ENCODE measurements around the gene ZFPM1.
"Not testable (repeated sequence)": the region's sequence is repeated elsewhere in the genome, so short reads cannot be mapped to it uniquely, and the experiment has no call there.

ZFPM1 gene

DNA sequence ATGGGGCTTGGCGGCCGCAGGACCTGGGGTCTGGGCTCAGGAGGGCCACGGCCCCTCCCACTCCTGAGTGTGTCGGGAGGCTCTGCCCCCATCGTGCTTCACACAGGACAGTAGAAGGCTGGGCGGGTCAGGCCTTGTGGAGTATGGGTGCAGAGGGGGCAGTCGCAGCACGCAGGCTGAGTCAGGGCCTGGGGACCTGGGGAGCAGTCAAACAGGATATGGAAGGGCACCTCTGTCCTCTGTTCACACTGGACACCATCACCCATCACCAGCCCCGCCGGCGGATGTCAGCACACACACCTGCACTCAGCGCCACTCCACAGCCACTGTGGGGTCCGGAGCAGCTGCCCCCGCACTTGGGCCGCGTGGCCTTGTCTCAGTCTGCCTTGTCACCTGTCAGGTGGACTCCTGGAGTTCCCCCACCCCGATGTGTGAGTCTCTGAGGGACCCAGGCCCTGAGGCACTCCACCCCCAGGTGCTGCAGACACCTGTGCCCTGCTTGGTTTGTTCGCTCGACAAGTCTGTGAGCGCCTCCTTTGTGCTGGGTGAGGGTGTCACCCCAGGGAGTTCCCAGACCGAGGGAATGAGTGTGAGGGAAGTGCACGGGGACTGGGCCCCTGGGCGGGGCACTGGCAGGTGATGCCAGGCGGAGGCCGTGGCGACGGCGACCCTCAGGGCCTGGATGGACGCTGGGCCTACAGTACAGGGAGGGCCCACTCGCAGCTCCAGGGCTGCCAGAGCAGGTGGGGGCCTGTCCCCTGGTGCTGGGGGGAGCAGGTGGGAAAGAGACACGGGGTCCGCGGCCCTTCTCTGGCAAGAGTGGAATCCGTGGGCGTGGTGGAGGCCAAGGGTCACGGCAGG is 31.7 kb downstream of the ZFPM1 start:
- DNase-seq = no peak

DNA sequence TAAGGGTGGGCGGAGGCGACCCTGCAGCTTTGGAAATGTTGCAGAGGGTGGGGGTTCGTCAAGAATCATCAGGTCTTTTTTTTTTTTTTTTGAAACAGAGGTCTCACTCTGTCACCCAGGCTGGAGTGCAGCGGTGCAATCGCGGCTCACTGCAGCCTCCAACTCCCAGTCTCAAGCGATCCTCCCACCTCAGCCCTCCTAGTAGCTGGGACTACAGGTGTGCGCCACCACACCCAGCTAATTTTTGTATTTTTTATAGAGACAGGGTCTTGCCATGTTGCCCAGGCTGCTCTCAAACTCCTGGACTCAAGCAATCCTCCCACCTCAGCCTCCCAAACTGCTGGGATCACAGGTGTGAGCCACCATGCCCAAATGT is 32.3 kb downstream of the ZFPM1 start:
- DNase-seq = not testable (repeated sequence)

DNA sequence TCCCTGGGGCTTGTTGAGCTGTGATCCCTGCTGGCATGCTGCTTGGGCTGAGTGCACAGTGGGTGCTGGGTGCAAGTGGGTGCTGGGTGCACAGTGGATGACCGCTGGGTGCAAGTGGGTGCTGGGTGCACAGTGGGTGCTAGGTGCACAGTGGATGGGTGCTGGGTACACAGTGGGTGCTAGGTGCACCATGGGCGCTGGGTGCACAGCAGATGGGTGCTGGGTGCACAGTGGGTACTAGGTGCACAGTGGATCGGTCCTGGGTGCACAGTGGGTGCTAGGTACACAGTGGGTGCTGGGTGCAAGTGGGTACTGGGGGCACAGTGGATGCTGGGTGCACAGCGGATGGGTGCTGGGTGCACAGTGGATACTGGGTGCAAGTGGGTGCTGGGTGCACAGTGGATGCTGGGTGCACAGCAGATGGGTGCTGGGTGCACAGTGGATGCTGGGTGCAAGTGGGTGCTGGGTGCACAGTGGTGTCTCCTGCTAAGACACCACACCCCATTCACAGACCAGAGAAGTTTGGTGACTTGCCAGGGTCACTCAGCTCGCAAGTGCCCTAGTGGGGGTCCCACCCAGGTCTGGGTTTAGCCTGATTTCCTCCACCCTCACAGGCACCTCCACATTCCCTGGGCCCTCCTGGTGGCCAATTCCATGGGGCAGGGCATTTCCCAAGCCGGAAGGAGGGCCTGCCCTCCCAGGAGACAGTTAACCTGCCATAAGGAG is 33.5 kb downstream of the ZFPM1 start:
- no peak for DNase-seq

DNA sequence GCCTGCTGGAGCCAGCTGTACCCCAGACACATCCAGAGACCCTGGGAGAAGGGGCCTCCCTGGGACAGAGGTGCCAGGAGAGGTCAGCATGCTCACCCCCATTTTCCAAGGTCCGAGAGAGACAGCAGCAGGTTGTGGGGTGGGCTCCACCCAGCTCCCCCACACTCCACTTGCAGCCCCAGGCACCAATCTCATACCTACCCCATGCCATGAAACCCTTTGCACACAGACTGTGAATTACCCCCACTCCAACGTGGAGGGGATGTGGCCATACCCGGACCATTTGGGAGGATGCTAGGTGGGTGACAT is 34.0 kb downstream of the ZFPM1 start:
- DNase-seq = no peak

DNA sequence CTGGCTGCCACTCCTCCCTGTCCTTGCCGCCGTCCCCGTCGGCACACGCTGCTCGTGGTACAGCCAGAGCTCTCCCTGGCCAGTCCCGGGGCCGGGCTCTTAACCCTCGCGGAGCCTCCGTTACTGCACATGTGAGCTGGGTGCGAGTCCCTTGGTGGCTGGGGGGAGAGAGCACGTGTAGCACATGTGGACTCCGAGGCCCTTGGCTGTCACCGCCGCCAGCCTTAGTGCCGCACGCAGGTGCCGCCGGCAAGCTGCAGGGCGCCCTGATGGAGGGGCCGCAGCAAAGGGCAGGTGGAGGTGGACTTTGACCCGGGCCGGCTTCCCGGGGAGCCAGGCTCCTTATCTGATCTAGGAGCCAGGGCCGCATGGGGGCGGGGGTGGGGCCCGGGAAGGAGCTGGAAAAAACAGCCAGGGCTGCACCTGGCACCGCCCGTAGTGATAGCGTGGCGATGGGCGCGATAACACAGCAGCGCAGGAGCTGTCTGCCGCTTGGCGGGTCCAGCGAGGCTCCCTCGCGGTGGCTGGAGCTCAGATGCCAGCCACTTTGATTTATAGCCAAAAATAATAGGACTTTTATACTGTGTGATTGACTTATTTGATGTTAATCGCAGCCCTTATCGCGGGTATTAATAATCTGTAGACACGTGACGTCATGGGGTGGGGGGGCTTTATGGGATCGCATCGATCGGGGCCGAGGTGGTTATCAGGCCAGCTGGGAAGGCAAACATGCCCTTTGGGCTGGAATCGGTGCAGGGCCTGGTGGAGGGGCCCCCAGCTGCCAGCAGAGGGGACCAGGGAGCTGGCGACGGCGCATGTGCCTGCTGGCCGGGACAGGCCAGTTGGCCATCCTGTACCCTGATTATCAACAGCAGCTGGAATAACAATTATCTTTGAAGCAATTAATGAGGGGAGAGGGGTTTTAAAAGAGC is 35.1 kb downstream of the ZFPM1 start:
- DNase-seq = no peak

DNA sequence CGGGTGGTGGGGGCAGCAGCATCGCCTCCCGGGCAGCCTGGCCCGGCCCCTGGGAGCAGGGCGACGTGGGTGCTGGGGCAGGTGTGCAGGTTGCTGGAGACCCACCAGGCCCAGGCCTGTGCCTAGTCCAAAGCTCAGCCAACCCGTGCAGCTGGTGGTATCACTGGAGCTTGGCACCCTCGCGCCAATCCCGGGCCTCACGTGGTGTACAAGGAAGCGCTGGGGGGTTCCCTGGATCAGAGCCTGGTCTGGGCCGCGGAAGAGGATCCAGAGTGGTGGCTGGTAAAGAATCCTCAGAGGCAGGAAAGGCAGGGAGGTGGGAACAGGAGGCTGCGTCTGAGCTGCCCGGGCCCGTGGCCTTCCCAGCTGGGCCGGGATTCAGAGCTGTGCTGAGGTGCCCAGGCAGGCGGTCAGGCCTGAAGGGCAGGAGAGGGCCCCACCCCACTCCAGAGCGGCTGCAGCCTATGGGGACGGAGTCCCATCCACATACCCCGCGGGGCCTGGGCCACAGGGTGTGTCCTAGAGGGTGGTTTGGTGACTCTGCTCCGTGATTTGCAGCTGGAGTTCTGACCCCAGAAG is 36.2 kb downstream of the ZFPM1 start:
- DNase-seq = no peak

DNA sequence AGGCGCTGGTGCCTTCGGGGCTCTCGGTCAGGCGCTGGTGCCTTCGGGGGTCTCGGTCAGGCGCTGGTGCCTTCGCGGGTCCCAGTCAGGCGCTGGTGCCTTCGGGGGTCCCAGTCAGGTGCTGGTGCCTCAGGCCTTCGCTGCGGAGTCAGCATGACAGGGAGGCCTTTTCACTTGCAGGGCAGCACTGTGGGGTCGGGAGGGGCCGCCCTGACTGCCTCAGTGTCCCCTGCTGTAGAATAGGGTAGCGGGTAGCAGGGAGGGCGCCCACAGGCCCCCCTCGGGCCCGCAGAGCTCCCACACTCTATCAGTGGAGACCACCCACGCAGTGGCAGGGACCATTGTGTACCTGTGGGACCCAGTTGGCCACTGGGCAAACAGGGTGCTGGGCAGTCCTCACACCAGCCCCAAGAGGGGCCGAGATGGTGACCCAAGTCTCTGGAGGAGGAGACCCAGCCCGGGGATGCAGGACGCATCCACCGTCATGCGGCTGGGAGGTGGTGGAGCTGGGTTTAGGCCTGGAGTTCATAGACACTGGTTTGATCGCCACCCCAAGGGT is 38.0 kb downstream of the ZFPM1 start:
- DNase-seq = no peak

DNA sequence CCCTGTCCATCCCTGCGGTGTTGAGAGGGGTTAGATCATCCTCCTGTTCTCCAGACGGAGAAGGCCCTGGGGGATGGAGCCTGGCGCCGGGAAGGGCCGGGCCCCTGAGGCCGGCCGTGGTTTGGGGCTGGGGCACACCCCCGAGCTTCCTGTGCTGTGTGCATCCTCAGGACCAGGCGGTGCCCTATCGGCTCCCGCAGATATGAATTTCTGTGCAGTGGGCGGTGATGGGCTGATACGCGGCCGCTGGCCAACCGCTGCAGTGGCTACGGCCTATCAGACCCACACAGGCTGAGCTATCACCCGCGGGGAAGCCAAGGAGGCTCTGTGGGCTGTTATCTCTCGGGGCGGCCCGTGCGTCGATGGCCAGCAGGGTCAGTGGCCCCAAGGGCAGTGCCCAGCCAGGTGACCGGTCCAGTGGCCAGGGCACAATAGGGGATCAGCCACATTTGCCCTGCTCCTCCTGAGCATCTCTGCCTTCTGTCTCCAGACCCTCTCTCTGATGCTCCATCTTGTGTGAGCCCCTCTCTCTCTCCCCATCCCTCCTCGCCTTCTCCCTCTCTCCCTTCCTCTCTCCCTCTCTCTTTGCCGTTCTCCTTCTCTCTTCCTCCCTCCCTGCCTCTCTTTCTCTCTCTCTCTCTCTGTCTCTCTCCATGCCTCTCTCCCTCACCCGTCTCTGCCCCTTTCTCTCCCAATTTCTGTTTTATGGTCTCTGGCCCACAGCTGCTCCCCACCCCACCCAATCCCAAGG is 38.7 kb downstream of the ZFPM1 start:
- no peak for DNase-seq

DNA sequence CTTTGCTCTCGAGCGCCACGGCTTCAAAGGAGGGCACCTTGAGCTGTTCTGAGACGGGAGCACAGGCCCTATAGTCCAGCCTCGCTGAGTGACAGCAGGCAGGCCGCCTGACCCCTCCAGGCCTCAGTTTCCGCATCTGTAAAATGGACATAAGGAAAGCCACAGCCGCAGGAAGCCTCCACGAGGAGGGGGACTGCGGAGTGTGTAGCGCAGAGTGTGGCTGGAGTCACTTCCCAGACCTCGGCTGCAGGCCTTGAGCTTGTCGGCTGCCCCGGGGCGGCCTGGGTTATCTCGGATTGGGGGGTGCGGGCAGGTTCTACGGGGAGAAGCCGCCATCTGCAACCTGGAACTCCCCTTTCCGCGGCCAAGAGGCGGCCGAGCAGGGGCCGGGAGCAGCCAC is 40.8 kb downstream of the ZFPM1 start:
- no peak for DNase-seq

DNA sequence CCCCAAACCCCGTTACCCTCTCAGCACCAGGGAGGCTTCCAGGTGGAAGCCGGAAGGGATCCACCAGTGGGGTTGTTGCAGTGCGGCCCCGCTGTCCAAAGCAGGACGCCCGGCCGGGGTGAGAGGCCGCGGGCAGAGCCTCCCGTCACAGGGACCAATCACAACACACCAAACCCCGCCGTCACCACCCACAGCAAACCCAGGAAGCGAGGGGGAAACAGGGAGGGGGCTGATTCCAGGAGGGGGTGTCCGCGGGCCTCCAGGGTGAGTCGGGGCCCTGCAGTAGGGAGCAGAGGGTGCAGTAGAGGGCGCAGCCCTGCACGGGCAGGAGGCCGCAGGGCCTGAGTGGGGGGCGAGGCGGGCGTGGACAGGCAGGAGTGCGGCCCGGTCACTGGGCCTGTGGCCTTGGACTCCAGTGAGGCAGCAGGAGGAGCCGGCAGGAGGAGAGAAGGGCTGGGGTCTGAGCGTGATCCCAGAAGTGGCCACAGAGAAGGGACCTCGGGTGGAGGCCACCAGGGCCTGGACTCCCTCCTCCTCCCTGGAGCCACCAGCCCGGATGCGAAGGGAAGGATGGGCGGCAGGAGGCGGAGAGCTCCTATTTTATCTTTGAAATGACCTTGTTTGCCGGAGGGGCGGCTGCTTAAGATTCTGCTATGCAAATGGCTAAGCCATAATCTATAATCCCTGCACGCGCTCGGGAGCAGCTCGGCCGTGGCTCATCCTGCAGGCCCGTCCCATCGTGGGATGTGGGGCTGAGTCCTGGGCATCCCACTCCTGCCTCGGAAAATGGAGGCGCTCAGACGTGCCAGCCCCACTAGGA is 41.5 kb downstream of the ZFPM1 start:
- no peak for DNase-seq

DNA sequence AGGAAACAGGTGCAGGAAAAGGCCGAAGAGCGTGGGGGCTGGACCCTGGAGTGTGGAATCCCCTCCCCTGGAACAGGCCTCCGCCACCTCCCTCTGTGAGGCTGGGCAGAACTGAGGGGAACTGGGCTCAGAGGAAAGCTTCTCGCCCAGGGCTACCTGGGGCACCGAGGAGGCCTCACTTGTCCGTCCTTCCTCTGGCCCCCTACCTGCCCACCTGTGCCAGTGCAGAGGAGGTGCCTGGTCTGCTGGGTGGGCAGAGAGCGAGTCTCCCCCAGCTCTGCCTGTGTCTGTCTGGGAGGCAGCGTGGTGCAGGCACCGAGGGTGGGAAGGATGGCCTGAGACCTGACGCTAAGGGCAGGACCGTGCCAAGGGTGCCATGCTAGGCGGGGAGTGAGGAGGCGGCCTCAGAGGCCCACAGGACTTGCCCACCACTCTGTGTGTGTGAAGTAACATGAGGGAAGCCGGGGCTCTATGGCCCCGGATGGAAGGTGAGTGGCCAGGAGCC is 42.2 kb downstream of the ZFPM1 start:
- no peak for DNase-seq

DNA sequence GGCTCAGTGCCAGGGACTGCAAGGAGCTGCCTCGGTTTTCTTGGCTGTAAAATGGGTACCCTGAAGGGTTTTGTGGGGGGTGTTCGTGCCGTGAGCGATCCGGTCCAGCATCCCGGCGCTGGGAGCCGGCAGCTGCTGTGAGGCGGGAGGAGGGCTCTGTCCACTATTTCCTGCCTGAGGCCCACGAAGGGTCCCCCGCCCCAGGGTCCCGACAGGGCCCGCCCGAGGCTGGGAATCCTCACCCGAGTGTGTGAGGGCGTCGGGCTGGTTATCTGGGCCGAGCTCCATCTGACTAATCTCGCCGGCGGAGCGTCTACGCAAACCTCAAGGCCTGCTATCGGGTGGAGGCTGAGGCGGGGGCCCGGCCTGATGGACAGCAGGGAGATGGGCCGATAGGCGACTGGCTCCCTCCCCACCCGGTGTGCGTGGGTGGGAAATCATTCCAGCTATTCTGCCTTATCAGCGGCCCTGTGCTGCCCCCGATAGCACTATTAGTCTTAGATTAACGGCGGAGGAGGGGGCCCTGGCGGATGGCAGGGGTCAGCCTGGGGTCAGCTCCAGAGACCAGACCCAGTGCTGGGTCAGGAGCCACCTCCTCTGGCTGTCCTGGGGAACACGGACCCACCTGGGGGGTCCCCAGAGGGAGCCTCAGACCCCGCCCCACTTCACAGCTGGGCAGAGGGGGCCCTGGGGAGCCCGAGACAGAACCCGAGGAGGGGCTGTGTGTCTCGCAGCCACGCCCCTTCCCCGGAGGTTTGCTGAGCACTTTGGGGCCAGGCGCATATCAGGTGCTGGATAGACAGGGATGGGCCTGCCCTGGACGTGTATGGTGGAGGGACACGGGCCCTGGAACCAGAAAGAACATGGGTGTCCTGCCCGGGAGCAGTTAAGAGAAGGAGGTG is 44.7 kb downstream of the ZFPM1 start:
- DNase-seq = no peak

DNA sequence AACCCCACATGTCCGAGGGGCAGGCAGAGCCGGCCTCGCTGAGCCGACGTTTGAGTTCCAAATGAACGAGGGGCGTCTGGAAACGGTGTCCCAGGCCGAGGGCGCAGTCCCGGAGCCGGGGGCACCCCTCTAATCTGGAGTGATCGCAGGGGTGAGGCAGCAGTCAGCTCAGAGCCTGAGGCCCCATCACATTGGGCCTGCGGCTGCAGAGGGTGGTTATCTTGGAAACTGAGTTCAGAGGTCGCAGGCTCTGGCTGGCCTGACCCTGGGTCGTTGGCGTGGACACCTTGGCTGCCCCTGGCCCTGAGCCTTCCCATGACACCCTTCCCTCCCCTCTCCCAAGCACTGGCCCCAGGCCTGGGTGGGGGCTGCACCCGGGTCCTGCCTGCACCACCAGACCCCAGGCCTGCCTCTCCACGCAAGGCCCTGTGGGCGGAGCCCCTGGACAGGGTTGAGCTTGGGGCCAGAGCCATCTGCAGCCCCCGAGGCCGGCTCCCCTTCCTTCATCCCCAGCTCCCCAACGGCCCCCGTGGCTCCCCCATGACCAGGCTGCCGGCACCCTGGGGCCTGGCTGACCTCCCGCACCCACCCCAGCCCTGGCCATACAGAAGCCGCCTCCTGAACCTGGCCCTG is 45.6 kb downstream of the ZFPM1 start:
- no peak for DNase-seq

DNA sequence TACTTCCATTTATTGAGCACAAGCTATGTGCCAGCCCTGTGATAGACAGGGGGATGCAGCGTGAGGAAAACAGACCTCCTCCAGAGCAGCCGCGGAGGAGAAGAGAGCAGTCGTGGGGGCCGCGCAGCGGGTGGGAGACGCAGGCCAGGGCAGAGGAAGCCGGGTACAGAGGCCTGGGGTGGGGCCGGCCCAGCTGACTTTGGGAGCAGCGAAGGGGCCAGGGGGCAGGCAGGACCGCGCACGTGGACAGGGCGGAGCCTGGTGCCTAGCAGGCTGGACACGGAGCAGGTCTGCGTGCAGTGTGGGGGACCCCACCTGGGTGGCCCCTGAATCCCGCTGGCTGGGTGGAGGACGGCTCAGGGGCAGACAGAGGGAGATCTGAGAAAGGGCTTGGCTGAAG is 46.2 kb downstream of the ZFPM1 start:
- no peak for DNase-seq

DNA sequence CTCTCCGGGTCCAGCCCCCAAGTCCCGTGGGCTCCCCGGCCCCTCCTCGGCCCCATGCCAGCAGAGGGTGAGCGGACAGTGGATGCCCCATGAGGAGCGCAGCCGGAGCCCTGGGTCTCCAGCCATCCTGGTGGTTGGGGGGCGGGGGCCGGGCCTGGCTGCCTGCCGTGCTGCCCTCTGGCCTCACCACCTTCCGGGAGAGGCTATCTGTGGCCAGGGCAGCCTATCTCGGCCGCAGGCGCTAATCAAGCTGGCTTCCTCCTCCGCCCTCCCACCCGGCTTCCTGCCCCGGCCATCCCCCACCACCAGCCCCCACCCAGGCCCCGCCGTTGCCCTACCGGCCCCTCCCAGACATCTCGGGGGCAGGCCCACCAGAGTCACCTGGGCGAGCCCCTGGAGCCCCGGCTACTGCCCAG is 46.8 kb downstream of the ZFPM1 start:
- DNase-seq = no peak

DNA sequence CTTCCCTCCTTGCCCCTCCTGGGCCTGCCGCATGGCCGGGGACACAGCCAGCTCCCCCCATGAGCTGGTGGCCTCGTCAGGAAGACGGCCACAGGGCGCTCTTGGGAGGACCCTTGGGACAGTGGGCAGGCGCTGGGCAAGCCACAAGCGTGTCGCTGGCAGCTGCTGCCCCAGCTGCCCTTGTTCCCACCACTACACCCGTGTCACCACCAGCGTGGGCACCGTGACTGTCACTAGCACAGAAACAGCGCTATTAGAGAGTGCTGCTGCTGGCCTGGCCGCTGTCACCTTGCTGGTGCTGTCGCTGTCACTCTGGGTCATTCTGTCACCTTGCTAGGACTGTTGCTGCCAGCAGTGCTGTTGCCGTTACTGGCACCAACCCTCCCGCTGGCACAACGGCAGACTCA is 47.2 kb downstream of the ZFPM1 start:
- no peak for DNase-seq

DNA sequence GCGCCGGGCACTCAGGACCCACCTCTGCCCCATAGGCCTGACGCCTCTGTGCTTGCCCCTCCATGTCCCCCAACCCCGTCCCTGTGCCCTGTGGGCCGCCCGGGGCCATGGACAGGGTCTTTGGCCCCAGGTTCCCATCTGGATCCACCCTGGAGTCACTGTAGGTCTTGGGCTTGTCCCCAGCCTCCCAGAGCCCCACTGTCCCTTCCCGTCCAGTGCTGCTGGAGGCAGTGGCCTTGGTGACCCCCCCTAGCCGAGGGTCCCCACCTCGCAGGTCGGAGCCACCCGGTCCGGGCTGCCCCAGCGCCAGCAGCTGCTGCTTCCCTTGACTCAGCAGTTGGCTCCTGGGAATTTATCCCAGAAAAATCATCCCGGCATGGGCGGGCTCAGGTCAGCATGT is 49.3 kb downstream of the ZFPM1 start:
- no peak for DNase-seq

DNA sequence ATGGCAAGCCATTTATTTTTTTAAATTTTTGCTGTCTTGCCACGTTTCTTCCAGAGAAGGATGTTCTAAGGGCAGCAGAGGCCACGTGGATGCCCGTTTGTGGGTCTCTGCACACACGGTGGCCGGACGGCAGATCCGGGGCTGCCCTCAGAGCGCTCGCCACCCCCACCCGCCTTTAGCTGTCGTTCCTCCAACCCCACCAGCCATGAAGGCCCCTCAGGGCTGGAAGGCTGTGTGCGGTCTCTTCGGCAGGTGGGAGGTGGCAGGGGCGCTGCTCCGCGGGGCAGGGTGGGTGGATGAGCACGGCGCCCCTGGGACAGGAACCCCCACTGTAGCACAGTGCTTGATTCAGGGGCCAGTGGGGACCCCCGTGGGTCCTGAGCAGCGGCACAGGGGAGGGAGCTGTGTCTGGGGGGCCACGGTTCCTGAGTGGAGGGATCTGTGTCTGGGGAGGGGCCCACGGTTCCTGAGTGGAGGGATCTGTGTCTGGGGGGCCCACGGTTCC is 49.7 kb downstream of the ZFPM1 start:
- DNase-seq = no peak

DNA sequence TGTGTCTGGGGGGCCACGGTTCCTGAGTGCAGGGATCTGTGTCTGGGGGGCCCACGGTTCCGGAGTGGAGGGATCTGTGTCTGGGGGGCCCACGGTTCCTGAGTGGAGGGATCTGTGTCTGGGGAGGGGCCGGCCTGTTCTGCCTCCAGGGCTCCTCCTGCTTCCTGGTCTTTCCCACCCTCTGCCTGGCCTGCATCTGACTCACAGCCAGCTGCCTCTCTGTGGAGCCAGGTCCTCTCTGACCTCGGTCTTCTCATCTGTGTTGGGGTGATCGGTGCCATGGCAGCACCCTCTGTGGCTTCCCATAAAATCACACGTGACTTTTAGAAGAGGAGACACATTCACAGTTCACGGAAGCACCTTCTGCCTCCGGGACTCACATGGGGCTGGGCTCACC is 50.3 kb downstream of the ZFPM1 start:
- no peak for DNase-seq
